CD4-positive, alpha-beta T cell treated with Interleukin-2 at 100 ng/mL for 4 hours (primary cell): ENCODE data around the gene GLUL.
A peak's percentile ranks its signal among the peaks of the same experiment; 100 is the strongest.
"Not testable (repeated sequence)": the region's sequence is repeated elsewhere in the genome, so short reads cannot be mapped to it uniquely, and the experiment has no call there.

ENCODE experiments used
- DNase-seq: peaks from one replicate; pipeline ENCODE4 v3.0.0-alpha.2; 2020; ENCODE audit warnings: low spot score

Gene GLUL

GRCh38 chr1:182394055-182394775 lies 2.6 kb upstream of the GLUL start:
- no peak for DNase-seq

GRCh38 chr1:182392050-182393028 lies 749 bp upstream of the GLUL start:
- DNase-seq: peak; percentile 7

GRCh38 chr1:182391028-182391361 lies 595 bp downstream of the GLUL start:
- DNase-seq: no peak

- no peak for DNase-seq
These were observed 2.0 kb downstream of the GLUL start for GRCh38 chr1:182389619-182390047.

GRCh38 chr1:182388392-182389134 lies 3.0 kb downstream of the GLUL start:
- DNase-seq: no peak

GRCh38 chr1:182387566-182387965 lies 4.0 kb downstream of the GLUL start:
- no peak for DNase-seq

- no peak for DNase-seq
These were observed 4.6 kb downstream of the GLUL start for GRCh38 chr1:182386980-182387379.

GRCh38 chr1:182385885-182386853 lies 5.4 kb downstream of the GLUL start:
- no peak for DNase-seq

- DNase-seq: no peak
These were observed 7.1 kb downstream of the GLUL start for GRCh38 chr1:182384387-182384960.

GRCh38 chr1:182383934-182384333 lies 7.7 kb downstream of the GLUL start:
- no peak for DNase-seq

GRCh38 chr1:182383037-182383661 lies 8.4 kb downstream of the GLUL start:
- no peak for DNase-seq

- DNase-seq: no peak
These were observed 9.4 kb downstream of the GLUL start for GRCh38 chr1:182381962-182382819.

- no peak for DNase-seq
These were observed 11.4 kb downstream of the GLUL start for GRCh38 chr1:182380199-182380598.

GRCh38 chr1:182379781-182380180 lies 11.8 kb downstream of the GLUL start:
- not testable (repeated sequence) for DNase-seq

- DNase-seq: no peak
These were observed 14.5 kb downstream of the GLUL start for GRCh38 chr1:182376936-182377574.

GRCh38 chr1:182374101-182374834 lies 17.3 kb downstream of the GLUL start:
- no peak for DNase-seq

GRCh38 chr1:182370532-182370931 lies 21.1 kb downstream of the GLUL start:
- DNase-seq: no peak

- DNase-seq: no peak
These were observed 22.7 kb downstream of the GLUL start for GRCh38 chr1:182368903-182369302.
